Myocyte (in vitro differentiated cells): Measurements from ENCODE around the gene DOP1B. TPM values are rescaled to one million over a fixed set of nuclear protein-coding genes. Genes with fewer than 3 reads are reported as not detected.
A peak's percentile ranks its signal among the peaks of the same experiment; 100 is the strongest.

Experiments
- DNase-seq: peaks from one replicate; pipeline ENCODE4 v3.0.0-alpha.2; 2012; ENCODE audit warnings: low read depth
- total RNA-seq: library from RNA; depleted of rRNA; stranded (reverse); fragments of >200 nt; gene quantifications from 2 replicates; pipeline ENCODE4 v1.2.3, GENCODE V29; 2014

The DOP1B gene
- total RNA-seq, 1 donor from 2014 or later: 4.5 TPM

GRCh38 chr21:36169470-36170128, 13.0 kb downstream of the DOP1B start:
- no peak for DNase-seq

DNA sequence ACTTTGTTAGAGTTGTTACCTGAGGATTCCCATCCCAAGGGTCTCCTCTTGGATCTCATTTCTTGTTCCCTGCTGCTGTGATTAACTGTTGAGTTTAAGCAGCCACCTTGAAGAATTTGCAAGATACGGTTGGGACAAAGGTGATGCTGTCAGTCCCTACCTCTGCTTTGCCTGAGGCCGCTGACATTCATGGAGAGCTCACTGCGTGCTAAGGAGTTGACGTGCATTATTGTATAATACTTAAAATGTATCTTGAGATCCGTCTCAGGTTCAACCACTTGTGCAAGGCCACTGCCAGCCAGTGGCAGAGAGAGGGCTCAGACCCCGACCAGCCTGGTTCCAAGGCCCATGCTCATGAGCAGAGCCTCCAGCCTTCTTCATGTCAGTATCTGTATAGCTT, 14.2 kb downstream of the DOP1B start:
- DNase-seq: no peak

DNA sequence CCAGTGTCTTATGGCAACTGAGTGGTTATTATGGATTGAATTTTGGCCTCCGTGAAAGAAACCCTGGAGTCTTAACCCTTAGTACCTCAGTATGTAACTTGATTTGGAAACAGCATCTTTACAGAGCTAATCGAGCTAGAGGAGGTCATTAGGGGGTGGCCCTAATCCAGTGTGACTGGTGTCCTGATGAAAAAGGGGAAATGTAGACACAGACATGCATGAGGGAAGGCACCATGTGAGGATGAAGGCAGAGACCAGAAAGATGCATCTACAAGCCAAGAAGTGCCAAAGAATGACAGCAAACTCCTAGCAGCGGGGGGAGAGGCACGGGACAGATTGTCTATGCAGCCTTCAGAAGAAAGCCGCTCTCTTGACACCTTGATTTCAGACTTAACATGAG, 14.7 kb downstream of the DOP1B start:
- DNase-seq: no peak

GRCh38 chr21:36171741-36172331, 15.2 kb downstream of the DOP1B start:
- peak; percentile 17 for DNase-seq

DNA sequence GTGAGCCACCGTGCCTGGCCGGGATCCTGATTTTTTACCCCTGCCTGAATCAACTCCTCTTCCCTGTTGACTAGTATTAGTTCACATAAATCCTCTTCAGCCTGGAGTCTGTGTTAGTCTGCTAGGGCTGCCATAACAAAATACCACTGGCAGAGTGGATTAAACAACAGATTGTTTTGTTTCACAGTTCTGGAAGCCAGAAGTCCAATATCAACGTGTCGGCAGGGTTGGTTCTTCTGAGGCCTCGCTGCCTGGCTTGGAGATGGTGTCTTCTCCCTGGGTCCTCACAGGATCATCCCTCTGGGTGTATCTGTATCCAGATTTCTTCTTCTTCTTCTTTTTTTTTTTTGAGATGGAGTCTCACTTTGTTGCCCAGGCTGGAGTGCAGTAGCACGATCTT, 18.2 kb downstream of the DOP1B start:
- no peak for DNase-seq

GRCh38 chr21:36175771-36176565, 19.3 kb downstream of the DOP1B start:
- DNase-seq: no peak

- DNase-seq: no peak
Measured at GRCh38 chr21:36178349-36178748, 21.7 kb downstream of the DOP1B start.

GRCh38 chr21:36179145-36179544, 22.5 kb downstream of the DOP1B start:
- no peak for DNase-seq

GRCh38 chr21:36180963-36181362, 24.3 kb downstream of the DOP1B start:
- DNase-seq: no peak

DNA sequence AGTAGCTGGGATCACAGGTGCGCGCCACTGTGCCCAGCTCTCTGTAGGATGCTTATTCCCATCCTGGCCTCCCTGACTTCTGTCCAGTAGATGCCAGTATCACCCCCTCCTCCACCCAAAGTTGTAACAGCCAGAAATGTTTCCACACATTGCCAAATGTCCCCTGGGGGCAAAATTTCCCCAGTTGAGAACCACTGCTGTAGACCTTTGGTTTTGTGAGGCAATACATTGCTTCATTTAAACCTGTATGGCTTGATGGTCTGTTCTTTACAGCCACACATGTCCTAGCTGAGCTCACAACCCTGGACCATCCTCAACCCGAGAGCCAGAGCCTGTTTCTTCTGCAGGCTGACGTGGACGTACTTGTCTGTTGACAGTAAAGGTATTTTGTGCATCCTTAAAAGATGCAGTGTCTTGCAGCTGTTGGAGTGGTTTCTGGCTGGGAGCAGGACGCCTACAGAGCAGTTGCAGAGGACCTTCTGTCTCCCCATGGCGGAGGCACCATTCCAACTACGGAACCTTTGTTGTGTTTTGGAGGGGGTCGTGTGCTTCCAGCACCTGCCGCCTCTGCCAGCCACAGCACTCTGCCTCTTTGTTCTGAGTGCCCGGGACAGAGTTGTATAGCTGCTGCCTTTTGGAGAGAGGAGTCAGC, 26.6 kb downstream of the DOP1B start:
- peak; percentile 45 for DNase-seq

DNA sequence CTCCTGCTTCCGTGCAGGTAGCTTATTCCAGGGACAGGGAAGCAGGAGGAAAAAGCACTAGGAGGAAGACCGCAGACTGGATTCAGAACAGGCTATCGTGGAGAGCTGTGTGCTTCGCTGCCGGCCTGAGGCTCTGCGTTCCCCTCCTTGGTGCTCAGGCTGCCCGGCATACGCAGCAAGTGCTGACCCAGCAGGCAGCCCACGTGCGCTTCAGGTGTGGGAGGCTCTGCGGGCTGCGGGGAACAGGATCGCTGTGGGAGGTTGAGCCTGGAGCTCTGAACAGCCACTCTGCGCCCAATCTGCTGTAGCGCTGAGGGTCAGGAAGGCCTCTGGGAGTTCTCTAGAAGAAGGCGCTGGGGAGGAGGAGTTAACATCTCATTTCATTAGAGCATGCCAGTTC, 27.9 kb downstream of the DOP1B start:
- DNase-seq: no peak

DNA sequence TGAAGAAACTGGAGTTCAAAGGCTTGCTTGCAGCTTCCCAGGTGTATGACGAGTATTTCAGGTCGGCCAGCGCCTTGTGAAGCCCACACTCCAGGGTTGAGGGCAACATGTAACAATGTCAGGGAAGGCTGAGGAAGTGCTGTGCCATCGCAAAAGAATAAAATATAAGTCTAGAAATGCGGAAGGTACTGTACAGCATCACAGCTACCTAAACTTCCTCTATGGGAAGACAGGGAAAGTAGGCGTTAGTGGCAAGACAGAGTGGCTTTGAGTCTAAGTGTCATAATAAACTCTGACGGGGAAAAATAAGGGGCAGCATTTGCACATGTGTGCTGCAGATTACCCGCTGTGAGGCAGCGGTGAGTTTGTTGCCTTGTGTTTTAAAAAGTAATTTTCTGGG, 28.9 kb downstream of the DOP1B start:
- no peak for DNase-seq

GRCh38 chr21:36186081-36186480, 29.5 kb downstream of the DOP1B start:
- no peak for DNase-seq

DNA sequence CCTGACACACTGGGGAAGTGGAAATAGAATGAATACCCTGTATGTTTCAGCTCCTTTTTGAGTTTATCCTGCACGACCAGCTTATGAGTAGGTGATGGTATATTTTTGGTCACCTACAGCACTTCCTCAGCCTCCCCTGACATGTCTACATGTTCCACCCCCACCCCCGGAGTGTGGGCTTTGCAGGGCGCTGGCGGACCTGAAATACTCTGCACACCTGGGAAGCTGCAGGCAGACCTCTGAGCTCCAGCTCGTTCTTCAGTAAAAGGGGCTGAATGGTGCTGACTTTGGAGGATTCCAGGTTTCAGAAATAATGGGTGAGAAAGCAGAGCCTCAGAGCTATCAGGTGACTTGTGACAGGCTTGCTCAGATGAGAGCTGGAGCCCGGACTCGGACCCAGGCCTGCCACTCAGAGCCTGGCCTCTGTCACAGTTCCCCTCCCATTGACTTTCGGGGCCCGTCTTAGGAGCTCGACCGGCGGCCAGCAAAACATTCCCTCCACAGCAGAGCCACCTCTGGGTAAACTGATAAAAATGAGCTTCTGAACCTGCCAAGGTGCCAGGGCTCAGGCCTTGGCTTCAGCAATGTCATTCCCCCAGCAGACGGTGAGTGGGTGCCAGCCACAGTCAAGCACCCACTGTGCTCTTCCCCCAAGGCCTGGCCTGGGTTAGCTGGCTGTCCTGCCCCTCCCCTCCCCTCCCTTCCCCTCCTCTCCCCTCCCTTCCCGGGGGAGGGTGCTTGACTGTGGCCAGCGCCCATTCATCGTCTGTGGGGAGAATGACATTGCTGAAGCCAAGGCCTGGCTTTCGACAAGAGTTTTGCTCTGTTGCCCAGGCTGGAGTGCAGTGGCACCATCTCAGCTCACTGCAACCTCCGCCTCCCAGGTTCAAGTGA, 30.1 kb downstream of the DOP1B start:
- no peak for DNase-seq

DNA sequence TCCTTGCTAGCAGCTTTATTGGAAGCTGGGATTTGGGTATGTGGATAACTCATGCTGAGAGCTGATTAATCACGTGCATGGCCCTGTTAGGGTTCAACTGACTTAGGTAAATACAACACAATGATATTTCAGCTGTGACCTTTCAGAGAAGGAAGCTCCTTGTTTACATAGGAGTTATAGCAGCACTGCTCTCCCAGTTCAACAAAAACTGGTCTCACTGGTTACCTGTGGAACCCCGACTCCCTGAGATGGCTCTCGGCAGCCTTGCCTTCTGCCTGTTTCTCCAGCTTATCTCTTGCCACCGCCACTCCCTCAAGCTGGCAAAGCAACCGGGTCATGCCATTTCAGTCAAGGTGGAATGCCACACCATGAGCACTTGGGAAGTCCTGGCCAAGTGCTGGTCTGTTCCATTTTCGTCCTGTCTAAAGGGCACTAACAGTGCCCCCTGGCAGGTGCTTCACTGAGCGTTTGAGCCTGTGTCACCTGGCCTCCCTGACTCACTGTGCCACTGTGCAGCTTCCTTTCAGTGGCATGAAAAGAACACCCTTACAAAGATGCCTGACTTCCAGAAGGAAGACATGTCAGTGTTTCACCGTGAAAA, 31.6 kb downstream of the DOP1B start:
- DNase-seq: no peak

GRCh38 chr21:36188937-36189336, 32.3 kb downstream of the DOP1B start:
- DNase-seq: no peak

DNA sequence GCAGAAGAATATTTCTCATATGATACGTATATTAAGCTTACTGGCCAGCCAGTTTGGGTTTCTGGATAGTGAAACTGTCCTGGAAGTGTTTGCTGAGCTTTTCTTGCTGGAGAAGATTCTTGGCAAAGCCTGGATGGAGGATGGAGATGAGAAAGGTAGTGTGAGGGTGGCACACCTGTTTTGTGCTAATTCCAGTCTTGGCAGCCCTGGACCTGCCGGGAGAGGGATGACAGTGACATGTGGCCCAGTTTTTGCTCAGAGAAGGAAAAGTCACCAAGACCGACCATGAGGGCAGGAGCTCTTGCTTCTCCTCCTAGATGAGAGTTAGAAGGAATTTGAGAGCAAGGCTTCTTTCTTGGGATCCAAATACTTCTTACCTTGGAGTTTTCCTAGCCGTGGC, 34.1 kb downstream of the DOP1B start:
- no peak for DNase-seq

DNA sequence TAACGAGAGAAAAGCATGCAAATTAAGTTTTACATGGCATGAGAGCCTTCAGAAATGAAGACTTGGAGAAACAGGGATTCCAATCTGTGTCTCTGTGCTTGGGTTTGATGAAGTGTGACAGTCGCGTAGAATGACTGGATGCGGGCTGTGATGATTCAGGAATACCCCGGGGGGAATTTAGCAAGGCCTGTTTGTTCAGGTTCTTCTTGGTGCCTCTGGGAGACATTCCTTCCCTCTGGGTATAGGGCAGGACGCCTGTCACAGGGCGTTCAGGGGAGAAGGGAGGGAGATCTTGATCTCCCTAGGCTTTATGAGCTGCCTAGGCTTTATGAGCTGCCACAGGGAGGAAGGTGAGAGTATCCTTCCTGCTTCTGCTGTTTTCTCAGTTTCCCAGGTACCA, 36.6 kb downstream of the DOP1B start:
- DNase-seq: no peak

DNA sequence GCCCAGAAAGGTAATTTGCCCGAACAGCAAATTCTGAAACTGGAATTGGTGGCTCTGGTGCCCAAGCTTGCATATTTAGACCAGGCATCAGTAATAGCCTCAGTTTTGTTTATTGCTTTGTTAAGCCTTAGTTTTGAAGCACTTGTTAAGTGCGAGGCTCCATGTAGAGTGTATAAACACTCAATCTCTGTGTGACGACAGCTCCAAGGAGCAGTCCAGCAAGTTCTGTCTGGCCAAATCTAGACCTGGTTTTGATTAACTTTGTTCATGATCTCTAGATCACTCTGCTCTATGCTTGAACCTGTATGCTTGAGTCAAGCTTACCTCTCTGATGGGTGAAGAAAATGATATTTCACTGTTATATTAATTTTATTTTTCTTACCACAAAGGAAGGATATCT, 37.4 kb downstream of the DOP1B start:
- DNase-seq: no peak

GRCh38 chr21:36195613-36196012, 39.0 kb downstream of the DOP1B start:
- no peak for DNase-seq

DNA sequence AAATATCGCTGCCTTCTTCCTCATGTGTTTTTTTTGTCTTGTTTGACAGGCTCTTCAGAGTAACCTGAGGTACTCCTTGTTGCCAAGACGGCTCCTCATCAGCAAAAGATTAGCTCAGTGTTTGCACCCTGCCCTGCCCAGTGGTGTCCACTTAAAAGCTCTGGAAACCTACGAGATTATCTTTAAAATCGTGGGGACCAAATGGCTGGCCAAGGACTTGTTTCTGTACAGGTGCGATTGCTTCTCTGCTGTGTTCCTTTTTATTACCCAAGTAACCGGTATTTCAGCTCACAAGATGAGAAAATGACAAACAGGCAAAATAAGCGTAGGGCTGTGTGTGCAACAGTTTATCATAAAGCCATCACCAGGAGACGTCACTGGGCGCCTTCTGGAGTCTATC, 42.4 kb downstream of the DOP1B start:
- no peak for DNase-seq
